ENCODE measurements around the gene NQO2.
"Not testable (repeated sequence)": the region's sequence is repeated elsewhere in the genome, so short reads cannot be mapped to it uniquely, and the experiment has no call there.

NQO2 gene

DNA sequence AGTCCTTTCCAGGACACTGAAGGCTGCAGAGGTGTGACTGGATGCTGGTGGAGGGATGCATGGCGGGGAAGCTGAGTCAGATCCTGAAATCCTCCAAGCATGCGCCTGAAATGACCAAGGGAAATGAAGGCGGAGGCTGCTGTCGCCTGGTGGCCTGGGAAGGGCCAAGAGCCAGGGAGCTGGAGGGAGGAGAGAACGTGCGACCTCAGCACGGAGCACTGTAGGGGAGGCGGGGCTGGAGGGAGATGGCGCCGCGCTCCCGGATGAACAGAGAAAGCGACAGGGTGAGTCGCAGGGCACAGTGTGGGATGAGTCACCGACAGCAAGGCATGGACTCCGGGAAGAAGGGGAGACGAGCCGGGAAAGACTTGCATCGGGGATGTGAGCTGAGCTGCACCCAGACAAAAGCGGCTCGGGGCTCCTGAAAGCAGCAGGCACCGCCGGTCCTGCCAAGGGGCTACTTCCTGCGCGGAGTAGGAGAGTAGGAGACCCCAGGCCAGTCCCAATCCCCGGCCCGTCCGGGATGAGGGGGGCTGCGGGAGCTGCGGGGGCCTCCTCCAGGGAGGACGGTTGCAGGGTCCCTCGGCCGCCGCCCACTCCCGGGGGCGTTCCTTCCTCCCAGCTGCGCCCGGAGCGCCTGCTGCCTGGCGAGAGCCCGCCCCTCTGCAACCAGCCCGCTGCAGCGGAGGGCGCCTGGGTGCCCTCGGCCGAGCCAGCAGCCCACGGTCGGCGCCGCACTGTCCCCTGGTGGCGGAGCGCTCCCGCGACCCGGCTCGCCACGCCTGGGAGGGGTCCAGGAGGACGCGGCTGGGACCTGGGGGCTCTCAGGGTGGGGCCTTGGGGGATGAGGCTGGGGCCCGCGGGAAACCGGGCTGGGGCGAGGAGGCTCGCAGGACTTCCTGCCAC is 11.0 kb upstream of the NQO2 start:
- peak; percentile 39 to 94 for DNase-seq (ENCODE audit: low read depth in 1 of 2, low spot score in 1 of 2)
- TF ChIP-seq JUND (IDR thresholded peaks at IDR 0.05; ENCODE audit: low read depth): no peak
- in situ Hi-C loops (cut with HindIII; ENCODE audit: low pct_unique_long_range_greater_than_20kb, low sequenced_read_pairs): no loop called here

DNA sequence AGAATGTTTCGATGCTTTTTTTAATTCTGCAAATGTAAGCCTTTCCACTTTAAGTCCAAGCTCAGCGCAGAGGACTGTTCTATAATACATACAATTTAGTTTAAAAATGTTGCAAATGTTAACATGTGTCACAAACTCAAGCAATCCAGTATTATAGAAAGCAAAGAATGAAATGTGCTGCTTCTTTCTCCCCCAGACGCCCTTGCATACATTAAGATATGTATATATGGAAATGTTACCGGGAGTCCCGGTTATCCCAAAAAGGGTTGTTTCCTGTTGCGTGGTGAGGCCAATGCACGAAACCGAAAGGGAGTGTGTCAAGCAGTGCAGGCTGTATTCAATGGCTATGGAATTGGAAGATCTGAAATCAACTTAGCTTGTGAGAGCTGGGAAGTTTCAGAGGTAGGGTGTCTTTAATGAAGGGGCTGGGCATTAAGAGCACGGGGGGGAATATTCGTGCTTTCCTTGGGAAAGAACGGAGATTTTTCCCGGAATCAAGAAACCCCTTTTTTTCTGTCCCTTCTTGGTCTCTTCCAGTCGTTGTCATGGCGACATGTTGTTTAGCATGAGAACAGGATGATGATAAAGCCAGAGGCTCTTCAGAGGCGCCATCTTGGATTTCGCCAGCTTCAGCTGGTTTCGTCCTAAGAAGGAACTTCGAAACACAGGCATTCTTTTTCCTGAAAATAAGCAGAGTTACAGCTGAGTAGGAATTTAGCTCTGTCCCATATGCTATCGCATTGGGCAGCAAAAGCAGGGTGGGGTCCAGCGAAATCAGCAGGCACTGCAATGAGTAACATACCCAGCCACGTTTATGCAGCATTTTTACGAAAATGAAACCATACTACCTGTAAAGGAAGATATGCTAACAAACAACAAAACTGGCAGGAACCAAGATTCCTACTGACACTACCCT is 10.1 kb upstream of the NQO2 start:
- peak; percentile 59 to 97 for DNase-seq (ENCODE audit: low read depth in 1 of 2, low spot score in 1 of 2)
- in situ Hi-C loops (cut with HindIII; ENCODE audit: low pct_unique_long_range_greater_than_20kb, low sequenced_read_pairs): no loop called here
- no peak for TF ChIP-seq JUND (IDR thresholded peaks at IDR 0.05; ENCODE audit: low read depth)

DNA sequence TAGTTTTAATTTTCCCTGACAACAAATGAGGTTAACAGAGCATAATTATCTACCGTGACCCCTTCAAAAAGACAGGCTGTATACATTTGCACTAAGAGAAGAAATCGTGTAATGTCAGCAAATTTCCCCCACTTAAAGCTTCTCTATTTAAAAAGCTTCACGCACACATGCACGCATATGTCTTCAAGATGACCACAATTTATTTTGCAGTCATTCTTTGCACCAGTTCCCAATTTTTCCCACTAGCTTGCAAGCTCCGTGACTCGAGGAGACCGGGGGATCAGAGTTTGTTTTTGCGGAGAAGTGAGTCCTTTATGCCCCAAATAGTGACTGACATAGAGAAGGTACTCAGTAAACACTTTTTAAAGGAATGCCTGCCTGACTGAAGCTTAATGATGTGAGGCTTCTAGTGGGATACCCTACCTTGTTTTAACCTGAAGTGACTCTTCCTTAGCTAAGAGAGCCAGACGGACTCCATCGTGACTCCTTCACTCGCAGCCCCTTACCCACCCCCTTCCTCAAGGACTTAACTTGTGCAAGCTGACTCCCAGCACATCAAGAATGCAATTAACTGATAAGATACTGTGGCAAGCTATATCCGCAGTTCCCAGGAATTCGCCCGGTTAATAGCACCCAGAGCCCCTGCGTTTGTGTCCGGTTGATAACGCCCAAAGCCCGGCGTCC is 9.3 kb upstream of the NQO2 start:
- no peak for TF ChIP-seq JUND (IDR thresholded peaks at IDR 0.05; ENCODE audit: low read depth)
- peak in 1 of 2 experiments; percentile 27 for DNase-seq (ENCODE audit: low read depth in 1 of 2, low spot score in 1 of 2)
- in situ Hi-C loops (cut with HindIII; ENCODE audit: low pct_unique_long_range_greater_than_20kb, low sequenced_read_pairs): no loop called here

DNA sequence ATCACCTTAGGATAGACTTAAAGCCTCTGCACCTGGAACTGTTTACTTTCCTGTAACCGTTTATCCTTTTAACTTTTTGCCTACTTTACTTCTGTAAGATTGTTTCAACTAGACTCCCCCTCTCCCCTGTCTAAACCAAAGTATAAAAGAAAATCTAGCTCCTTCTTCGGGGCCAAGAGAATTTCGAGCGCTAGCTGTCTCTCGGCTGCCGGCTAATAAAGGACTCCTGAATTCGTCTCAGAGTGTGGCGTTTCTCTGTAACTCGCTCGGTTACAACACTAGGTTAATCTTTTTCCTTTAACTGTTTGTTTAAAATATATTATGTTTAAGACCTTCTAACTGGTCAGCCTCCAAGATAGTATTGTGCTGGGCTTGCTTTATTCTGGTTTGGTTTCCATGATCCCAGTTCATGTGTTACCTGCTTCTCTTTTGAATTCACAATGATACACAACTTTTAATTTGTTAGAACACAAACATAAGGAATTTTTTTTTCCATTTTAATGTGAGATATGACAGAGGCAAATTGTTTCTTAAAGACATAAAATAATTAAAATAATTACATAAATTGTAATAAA is 8.7 kb upstream of the NQO2 start:
- DNase-seq (ENCODE audit: low read depth in 1 of 2, low spot score in 1 of 2): no peak
- in situ Hi-C loops (cut with HindIII; ENCODE audit: low pct_unique_long_range_greater_than_20kb, low sequenced_read_pairs): no loop called here
- TF ChIP-seq JUND (IDR thresholded peaks at IDR 0.05; ENCODE audit: low read depth): no peak

DNA sequence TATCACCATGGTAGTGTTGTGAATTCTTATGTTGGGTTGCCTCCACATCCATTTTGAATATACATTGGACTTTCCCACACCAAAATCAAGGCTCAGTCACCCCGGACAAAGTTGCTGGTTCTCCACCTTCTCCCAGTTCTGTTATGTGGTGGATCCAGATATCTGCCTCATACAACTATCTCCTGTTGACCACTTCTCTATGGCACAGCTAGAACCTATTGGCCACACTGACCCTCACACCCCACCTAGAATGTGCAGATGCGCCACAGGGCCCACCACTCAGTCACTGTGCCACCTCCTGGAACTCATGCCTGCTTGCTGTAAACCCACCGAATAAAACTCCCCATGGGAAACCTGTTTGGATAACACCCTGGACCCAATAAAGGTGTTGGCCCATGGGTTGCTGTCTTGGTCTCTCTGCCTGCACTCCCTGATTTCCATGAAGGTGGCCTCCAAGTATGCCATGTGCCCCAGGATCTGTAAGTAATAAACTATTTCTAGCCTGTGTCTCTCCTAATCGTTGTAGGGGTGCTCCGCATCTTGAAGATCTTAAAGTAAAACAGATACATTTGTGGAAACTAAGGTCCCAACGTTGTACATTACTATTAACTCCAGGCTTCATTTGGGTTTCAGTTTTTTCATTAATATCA is 7.2 kb upstream of the NQO2 start:
- in situ Hi-C loops (cut with HindIII; ENCODE audit: low pct_unique_long_range_greater_than_20kb, low sequenced_read_pairs): no loop called here
- no peak for DNase-seq (ENCODE audit: low read depth in 1 of 2, low spot score in 1 of 2)
- TF ChIP-seq JUND (IDR thresholded peaks at IDR 0.05; ENCODE audit: low read depth): no peak

DNA sequence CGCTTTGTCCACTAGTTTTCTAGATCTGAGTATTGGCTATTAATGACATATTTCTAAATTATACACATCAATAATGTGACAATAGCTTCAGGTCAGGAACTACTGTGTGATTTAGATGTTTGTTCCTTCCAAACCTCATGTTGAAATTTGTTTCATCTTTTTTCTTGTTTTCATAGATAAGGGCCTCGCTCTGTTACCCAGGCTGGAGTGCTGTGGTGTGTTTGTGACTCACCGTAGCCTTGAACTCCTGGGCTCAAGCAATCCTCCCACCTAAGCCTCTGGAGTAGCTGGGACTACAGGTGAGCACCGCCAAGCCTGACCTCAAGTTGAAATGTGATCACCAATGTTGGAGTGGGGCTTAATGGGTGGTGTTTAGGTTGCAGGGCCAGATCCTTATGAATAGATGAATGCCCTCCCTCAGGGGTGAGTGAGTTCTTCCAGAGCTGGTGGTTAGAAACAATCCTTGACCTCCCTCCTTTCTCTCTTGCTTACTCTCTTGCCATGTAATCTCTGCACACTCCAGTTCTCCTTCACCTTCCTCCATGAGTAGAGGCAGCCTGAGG is 5.9 kb upstream of the NQO2 start:
- no peak for TF ChIP-seq JUND (IDR thresholded peaks at IDR 0.05; ENCODE audit: low read depth)
- in situ Hi-C loops (cut with HindIII; ENCODE audit: low pct_unique_long_range_greater_than_20kb, low sequenced_read_pairs): no loop called here
- no peak for DNase-seq (ENCODE audit: low read depth in 1 of 2, low spot score in 1 of 2)

DNA sequence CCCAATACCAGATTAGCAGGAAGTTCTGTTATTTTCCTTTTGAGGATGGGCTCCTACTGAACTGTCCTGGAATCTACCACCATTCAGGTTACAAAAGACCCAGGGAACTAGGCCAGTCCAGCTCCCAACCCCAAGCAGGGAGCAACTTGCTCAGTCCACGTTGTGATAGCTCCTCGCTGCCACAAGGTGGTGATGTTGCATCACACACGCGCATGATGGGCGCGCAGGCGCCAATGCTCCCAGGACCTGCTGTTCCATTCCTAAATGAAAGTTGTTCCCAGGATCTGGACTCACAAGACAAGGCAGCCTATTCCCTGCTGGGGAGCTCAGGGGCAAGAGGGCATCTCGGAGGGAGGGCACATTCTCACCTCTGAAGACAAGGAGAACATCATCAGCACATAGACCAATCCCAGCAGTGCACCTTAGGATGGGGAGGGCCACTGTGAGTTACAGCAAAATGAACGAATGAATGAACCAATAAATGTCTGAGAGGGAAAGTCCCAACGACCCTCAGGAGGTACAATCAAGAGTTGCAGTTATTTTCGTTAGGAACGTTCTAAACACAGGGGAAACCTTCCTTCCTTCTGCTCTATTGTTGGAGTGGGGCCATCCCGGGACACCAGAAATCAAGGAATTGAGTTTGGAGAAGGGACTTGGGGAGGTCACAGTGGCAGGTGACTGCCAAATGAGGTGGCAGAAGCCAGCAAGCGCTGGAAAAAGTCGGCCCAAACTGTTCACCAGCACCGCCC is 1.3 kb upstream of the NQO2 start:
- in situ Hi-C loops (cut with HindIII; ENCODE audit: low pct_unique_long_range_greater_than_20kb, low sequenced_read_pairs): not testable (repeated sequence)
- peak in 1 of 2 experiments; percentile 30 for DNase-seq (ENCODE audit: low read depth in 1 of 2, low spot score in 1 of 2)

DNA sequence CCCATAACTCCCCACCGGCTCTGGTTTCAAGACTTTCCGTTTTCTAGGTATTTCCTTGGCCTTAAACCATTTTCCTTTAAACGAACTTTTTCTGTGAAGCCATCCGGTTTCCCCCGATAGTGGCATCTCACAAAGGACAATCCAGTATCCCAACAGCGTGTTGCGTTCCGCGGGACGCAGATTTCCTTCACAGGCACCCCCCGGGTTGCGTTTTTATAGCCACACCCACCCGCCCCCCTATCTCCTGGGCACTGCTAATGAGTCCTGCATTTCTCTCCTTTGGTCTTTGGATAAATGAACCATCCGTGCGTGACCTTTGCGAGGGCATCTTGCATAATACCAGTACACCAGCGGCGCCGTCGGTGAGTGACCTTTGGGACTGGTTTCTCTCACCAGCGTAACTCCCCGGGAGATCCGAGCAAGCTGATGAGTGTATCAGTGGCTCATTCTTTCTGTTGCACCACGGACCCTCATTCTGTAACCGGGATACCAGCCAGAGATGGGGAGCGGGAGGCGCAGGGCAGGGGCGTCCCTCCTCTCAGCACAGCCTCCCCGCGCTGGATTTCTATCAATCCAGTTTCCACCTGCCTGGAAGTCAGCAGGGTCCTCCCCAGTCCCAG is 586 bp upstream of the NQO2 start:
- DNase-seq (ENCODE audit: low read depth in 1 of 2, low spot score in 1 of 2): peak in 1 of 2 experiments; percentile 25

DNA sequence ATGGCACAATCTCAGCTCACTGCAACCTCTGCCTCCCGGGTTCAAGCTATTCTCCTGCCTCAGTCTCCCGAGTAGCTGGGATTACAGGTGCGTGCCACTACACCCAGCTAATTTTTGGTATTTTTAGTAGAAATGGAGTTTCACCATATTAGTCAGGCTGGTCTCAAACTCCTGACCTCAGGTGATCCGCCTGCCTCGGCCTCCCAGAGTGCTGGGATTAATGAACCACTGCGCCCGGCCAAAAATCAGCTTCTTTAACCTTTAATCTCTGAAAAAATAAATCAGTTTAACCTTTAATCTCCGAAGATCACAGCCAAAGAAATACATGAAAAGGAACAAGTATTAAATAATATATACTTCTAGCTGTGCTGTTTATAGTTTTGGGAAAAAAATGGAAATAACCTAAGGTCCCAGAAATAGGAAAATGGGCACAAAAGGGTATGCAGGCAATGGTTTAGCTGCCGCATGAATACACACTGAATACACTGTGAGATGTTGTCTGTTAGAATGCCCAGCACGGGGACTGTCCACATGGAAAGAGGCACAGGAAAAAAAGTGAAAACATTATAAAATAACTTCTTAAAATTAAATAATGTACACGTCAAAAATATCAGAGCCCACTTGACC is 1.6 kb downstream of the NQO2 start:
- in situ Hi-C loops (cut with HindIII; ENCODE audit: low pct_unique_long_range_greater_than_20kb, low sequenced_read_pairs): no loop called here
- no peak for TF ChIP-seq JUND (IDR thresholded peaks at IDR 0.05; ENCODE audit: low read depth)
- no peak for DNase-seq (ENCODE audit: low read depth in 1 of 2, low spot score in 1 of 2)

More for the DNA sequence above, 586 bp upstream of the NQO2 start:
- in situ Hi-C loops (cut with HindIII; ENCODE audit: low pct_unique_long_range_greater_than_20kb, low sequenced_read_pairs): no loop called here
- TF ChIP-seq JUND (IDR thresholded peaks at IDR 0.05; ENCODE audit: low read depth): no peak

DNA sequence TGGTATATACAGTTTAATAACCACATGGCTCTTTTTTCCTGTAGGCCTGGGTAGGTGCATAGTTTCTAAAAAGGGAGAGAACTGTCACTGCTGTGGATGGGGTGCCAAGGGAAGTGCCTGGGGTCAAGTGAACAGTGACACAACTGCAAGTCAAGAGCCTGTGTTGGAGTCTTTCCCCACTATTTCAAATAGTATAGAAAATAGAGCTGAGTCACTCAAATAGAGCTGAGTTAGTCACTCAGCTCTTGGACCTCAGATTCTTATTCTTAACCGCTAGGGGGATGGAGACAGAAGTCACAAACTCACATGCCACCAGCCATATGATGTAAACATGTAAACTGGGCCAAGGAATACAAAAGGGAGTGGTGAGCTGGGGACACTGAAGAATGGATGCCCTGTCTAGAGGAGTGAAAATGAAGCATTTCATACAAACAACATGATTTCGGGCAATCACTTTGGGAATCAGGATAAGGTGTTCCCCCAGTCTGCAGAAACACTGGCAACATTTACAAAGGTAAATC is 2.1 kb downstream of the NQO2 start:
- TF ChIP-seq JUND (IDR thresholded peaks at IDR 0.05; ENCODE audit: low read depth): no peak
- DNase-seq (ENCODE audit: low read depth in 1 of 2, low spot score in 1 of 2): peak; percentile 72 to 91
- in situ Hi-C loops (cut with HindIII; ENCODE audit: low pct_unique_long_range_greater_than_20kb, low sequenced_read_pairs): no loop called here

DNA sequence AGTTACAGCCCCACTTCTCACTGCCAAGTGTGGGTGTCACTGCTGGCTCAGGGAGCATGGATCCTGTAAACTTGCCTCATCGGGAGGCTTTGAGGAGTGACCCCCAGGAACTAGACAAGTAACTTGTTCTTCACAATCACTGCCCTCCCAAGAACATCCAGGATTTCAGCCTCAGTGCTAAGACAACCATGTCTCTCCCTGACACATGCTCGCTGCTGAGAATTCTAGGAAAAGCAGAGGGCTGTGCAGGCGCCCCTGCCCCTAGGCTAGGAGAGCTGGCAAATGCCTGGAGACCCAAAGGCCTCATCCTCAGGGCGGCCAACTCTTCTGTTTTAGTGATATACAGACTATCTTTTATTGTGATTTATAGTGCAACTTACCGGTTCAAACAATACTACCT is 3.5 kb downstream of the NQO2 start:
- DNase-seq (ENCODE audit: low read depth in 1 of 2, low spot score in 1 of 2); in situ Hi-C loops (cut with HindIII; ENCODE audit: low pct_unique_long_range_greater_than_20kb, low sequenced_read_pairs): not testable (repeated sequence)
